Testis (tissue), 2 donors: Measurements from ENCODE around the gene TRPC4AP.

ENCODE experiments used
- CTCF ChIP-seq, 3 experiments: fragments of 450-650 bp in 2 of 3; fragments of 200-600 bp in 1 of 3; sonication (generic) in 1 of 3; IDR thresholded peaks; one replicate each; pipeline ENCODE4 v1.5.1; 2016 to 2019; ENCODE audit warnings: antibody characterized with exemption in 3 of 3, mild to moderate bottlenecking in 2 of 3, moderate library complexity in 1 of 3
- POLR2A ChIP-seq: fragments of 450-650 bp; IDR thresholded peaks from one replicate; pipeline ENCODE4 v1.6.1; 2017; ENCODE audit warnings: antibody characterized with exemption, mild to moderate bottlenecking, moderate library complexity

DNA sequence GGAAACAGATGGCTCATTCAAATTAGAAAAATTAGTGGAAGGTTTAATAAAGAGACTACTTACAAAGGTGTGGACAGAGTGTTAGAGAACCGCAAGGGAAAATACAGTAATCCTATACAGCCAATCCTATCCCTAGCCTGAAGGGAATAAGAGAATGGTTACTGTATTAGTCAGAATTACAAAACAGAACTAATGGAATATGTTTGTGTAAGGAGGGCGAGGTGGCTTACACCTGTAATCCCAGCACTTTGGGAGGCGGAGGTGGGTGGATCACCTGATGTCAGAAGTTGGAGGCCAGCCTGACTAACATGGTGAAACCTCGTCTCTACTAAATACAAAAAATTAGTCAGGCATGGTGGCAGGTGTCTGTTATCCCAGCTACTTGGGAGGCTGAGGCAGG is 16.3 kb upstream of the TRPC4AP start:
- TF ChIP-seq CTCF (IDR thresholded peaks at IDR 0.05) (no peak), POLR2A (no peak)
